Measurements from ENCODE around the gene LSM3. TPM values are rescaled to one million over a fixed set of nuclear protein-coding genes. Genes with fewer than 3 reads are reported as not detected.

LSM3 gene
- total and polyA plus RNA-seq, 2 of the 4 experiments (the other 2 are of a cell fraction): 3.4 to 11.5 TPM

GRCh38 chr3:14244521-14245247 lies 66.1 kb downstream of the LSM3 start (continued):
- TF ChIP-seq MXI1 (IDR thresholded peaks at IDR 0.05; ENCODE audit: borderline replicate concordance, low read depth, low read length): no peak

DNA sequence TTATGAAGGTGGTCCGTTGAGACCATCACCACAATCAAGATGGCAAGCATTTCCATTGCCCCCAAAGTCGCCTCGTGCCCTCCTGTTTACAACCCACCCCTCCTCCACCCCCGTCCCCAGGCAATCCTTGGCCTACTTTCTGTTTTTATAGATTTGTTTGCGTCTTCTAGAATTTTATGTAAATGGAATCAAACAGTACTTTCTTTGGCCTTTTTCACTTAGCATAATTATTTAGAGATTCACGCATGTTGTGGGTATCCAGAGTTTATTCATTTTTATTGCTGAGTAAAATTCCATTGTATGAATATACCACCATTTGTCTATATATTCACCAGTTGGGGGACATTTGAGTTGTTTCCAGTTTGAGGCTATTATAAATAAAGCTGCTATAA lies 66.6 kb downstream of the LSM3 start:
- 0 out of 2 replicates have a peak overlapping the region, but pooled peaks have one; percentile 48 for H2BK120ac ChIP-seq (ENCODE audit: low read depth, low read length)
- WGBS, 2 experiments (ENCODE audit: extremely low coverage in 2 of 2, insufficient read length in 1 of 2): no CpG with 5 or more reads among the region's 6 CpGs
- no peak overlapping the region; the same call in 1 of the 2 replicates for H3K4ac ChIP-seq (ENCODE audit: low read depth, low read length)
- dilution Hi-C loops (cut with HindIII; ENCODE audit: low sequenced_read_pairs, unreplicated experiment): no loop called here
- no peak overlapping the region for H4K91ac ChIP-seq (ENCODE audit: insufficient read depth, low read depth, low read length)
- H3K4me2 ChIP-seq (ENCODE audit: low read depth, low read length): no peak overlapping the region
- H3K27ac ChIP-seq (ENCODE audit: insufficient read depth, low read length): peak overlapping the region; percentile 63; the same call in 1 of the 2 replicates
- ChIA-PET POLR2A (ENCODE audit: unreplicated experiment) (no interaction called here), CTCF (interaction anchor here (1.1 kb wide), 1 partner anchor 9 kb away, joined by 3 read pairs; no protein-coding TSS in a partner anchor)
- peak overlapping the region; percentile 53; the same call in 1 of the 2 replicates for H4K5ac ChIP-seq (ENCODE audit: low read depth, low read length)
- no peak overlapping the region for H2BK5ac ChIP-seq (ENCODE audit: low read depth, low read length, poor library complexity, severe bottlenecking)
- DNase-seq (no peak), ATAC-seq (ENCODE audit: low read depth) (peak; percentile 24)
- H3K9me1 ChIP-seq (ENCODE audit: insufficient read depth, low read length): peaks cover 9% of the 10 kb centered on the region; the same call in 1 of the 2 replicates
- no peak overlapping the region for H2AFZ ChIP-seq (replicated peaks; ENCODE audit: low read length, poor library complexity)
- H3K4me3 ChIP-seq (ENCODE audit: insufficient read depth, low read depth, low read length): no peak overlapping the region
- H3K36me3 ChIP-seq (ENCODE audit: control insufficient read depth, insufficient read depth, low read length): no peaks in the 10 kb centered on the region
- no peak overlapping the region for H2AK5ac ChIP-seq (ENCODE audit: low read depth, low read length)
- H3K79me1 ChIP-seq (ENCODE audit: low read depth in 1 of 2, low read length in 2 of 2): no peaks in the 10 kb centered on the region
- H3K56ac ChIP-seq (ENCODE audit: extremely low read depth, insufficient read depth, low read length): no peak overlapping the region
- no peak overlapping the region for H3K14ac ChIP-seq (replicated peaks; ENCODE audit: low read depth, low read length)
- H2AK9ac ChIP-seq (replicated peaks; ENCODE audit: low read depth, low read length, poor library complexity): no peak overlapping the region
- in situ Hi-C loops (cut with MboI; ENCODE audit: low sequenced_read_pairs): no loop called here
- peak overlapping the region; percentile 57 for H3K18ac ChIP-seq (ENCODE audit: low read depth, low read length)
- no peak for TF ChIP-seq RFX5 (IDR thresholded peaks at IDR 0.05; ENCODE audit: low read depth, low read length)
- TF ChIP-seq CEBPB (IDR thresholded peaks at IDR 0.05; ENCODE audit: low read depth, low read length): no peak
- no peaks in the 10 kb centered on the region for H4K20me1 ChIP-seq (ENCODE audit: insufficient read depth, low read length)
- H4K8ac ChIP-seq (ENCODE audit: low read depth in 2 of 2, low read length in 2 of 2): peak overlapping the region in 1 of 2 experiments; percentile 17; a peak in 2 of 4 replicates
- H2BK15ac ChIP-seq (ENCODE audit: low read depth, low read length): peak overlapping the region; percentile 19; the same call in 1 of the 3 replicates
- BruUV-seq (replicated peaks): no TSS peak
- no peaks in the 10 kb centered on the region for H3K27me3 ChIP-seq (ENCODE audit: control insufficient read depth, insufficient read depth, low read length)
- H3K4me1 ChIP-seq (ENCODE audit: control insufficient read depth, insufficient read depth, low read length): peaks cover 15% of the 10 kb centered on the region
- intact Hi-C loops (cut with micrococcal nuclease): no loop called here
- H3K23ac ChIP-seq (ENCODE audit: low read depth, low read length): no peak overlapping the region
- no peak overlapping the region for H3K9ac ChIP-seq (ENCODE audit: low read depth, low read length)
- no peaks in the 10 kb centered on the region for H3K9me3 ChIP-seq (ENCODE audit: control insufficient read depth, insufficient read depth, low read length)
- H2BK20ac ChIP-seq (ENCODE audit: low read depth, low read length): no peak overlapping the region
